ENCODE results near the gene TEX30.

The TEX30 gene

GRCh38 chr13:102779436-102780159 lies 6.0 kb upstream of the TEX30 start:
- no peak for DNase-seq (ENCODE audit: low read depth)

GRCh38 chr13:102777736-102778135 lies 4.2 kb upstream of the TEX30 start:
- DNase-seq (ENCODE audit: low read depth): no peak

DNA sequence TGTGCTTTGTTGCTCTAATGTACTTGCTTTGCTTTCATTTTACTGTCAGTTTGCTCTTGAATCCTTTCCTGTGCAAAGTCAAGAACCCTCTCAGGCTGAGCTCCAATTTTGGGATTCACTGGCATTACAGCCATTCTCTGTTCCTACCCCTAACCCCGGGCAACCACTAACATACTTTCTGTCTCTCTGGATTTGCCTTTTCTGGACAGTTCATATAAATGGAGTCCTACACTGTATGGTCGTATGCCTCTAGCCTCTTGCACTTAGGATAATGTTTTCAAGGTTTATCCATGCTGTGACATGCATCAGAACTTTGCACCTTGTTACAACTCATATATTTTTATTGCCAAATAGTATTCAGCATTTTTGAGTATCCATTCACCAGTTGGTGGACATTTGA lies 2.7 kb upstream of the TEX30 start:
- no peak for DNase-seq (ENCODE audit: low read depth)

- DNase-seq (ENCODE audit: low read depth): no peak
Measured at GRCh38 chr13:102774591-102775520, 1.3 kb upstream of the TEX30 start.

DNA sequence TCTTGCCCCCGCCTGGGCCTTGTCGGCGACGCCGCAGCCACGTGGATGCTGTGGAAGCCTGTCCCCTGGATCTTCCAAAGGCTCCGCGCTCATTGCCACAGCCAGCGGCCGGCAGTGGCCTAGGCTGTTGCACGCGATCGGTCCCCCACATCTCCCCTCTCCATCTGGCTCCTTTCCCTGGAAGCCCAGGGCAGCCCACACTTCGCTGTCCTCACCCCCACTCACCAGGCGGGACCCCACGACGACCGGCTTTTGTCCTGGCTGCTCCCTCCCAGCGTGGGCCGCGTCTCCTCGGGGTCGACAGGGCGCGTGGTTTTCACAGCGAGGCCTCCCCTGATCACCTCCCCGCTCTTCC lies 605 bp upstream of the TEX30 start:
- DNase-seq (ENCODE audit: low read depth): no peak

DNA sequence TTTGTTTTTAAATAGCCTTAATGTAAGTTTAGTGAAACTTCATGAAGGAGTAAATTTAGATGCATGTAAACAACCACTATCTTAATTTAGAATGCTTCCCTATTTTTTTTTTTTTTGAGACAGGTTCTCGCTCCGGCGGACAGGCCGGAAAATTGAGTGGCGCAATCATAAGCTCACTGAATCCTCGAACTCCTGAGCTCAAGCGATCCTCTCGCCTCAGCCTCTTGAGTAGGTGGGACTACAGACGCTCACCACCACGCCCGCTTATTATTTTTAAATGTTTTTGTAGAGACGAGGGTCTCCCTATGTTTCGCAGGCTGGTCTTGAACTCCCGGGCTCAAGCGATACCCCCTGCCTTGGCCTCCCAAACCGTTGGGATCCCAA lies 1.6 kb downstream of the TEX30 start:
- DNase-seq (ENCODE audit: low read depth): no peak

- no peak for DNase-seq (ENCODE audit: low read depth)
Measured at GRCh38 chr13:102771298-102772041, 2.1 kb downstream of the TEX30 start.

- DNase-seq (ENCODE audit: low read depth): no peak
Measured at GRCh38 chr13:102770435-102770834, 3.2 kb downstream of the TEX30 start.

DNA sequence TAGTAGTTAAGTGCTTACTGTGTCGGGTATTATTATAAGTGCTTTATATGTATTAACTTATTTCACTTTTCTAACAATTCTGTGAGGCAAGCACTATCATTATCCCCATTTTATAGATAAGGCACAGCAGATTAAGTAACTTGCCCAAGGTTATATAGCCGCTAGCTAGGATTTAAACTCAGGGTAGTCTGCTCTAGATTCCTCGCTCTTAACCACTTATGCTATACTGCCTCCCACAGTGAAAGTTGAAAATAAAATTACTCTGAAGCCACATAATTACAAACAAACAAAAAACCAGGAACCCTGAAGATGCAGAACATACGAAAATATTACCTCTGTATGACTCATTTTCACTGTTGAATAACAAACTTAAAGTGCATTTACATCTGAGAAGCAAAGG lies 3.9 kb downstream of the TEX30 start:
- no peak for DNase-seq (ENCODE audit: low read depth)

DNA sequence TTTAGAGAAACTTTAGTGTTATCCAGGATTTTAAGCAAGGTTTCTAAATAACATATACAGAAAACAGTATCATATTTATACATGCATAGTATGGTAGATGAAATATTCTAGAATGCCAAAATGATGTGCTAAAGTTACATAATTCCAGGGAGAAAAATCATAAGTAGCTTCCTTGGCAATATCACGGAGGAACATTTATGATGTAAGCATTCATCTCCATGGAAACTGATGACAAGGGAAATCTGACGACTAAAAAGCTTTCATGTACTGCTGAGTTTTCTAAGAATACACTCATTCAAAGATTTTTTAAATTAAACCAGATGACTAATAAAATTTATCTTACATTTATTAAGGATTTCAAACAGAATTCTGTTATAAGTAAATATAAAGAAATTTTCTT lies 4.7 kb downstream of the TEX30 start:
- DNase-seq (ENCODE audit: low read depth): no peak

DNA sequence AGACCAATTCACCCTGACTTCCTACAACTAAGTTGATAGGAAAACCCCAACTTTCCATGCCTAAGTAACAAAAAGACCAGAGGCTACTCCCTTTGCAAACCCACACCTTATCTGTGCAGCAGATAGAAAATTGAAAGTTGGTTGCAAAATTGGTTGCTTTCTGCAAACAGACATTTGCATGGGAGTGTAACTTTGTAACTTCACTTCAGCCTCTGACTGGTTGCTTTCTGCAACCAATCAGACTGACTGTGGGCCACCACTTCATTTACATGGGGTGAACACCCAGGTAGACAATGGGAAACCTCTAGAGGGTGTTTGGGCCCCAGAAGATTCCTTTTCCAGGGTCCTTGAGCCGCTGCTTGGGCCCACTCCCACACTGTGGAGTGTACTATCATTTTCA lies 9.8 kb downstream of the TEX30 start:
- DNase-seq (ENCODE audit: low read depth): no peak

DNA sequence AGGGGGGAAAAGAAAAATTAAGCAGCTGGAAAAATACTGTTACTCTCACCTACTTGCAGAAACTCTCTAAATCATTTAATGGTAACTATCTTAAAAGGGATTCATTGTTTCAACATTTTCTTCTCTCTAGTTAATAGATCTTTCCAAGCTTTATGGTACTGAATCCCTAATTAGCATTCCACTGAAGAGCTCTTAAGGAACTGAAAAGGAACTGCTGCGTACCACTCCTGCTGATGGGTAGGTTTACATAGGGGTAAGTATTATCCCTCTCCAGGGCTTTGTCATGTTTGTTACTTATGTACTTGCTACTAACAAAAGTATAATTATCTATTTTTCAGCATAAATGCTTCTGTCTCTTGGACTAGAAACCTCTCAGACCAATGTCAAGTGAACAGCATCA lies 12.5 kb downstream of the TEX30 start:
- no peak for DNase-seq (ENCODE audit: low read depth)

- DNase-seq (ENCODE audit: low read depth): no peak
Measured at GRCh38 chr13:102758842-102759241, 14.7 kb downstream of the TEX30 start.

DNA sequence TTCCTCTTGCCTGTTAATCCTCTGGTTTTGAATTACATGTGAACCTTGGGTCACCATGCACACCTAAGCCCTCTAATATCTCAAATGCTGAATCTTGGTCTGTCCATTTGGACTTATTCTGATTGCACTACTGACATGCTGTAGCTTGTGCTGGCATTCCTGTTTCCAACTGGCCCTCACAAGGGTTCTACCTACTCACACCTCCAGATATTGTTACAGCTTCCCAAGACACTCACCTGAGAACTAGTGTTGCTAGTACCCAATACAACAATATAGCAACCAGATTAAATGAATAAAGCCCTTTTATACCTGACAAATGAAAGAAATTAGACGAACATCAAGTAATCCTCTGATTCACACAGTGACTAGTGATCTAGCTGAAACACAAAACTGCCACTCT lies 16.6 kb downstream of the TEX30 start:
- DNase-seq (ENCODE audit: low read depth): no peak

DNA sequence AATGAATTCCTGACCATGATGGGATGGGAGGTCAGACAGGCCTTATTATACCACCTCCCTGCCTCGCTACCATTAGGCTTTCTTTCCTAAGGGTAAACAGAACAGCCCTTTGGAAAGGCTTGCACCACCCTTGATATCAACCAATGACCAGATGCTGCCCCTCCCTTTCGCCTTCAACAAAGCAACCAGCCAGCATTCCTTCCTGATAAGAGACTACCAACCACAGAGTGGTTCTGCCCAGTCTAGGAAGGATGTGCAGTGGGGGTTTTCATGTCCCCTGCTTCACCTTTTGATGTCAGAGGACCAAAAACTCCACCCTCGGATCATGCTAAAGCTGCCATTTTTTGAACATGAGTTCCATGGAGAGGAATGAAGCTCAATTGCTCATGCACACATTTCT lies 21.7 kb downstream of the TEX30 start:
- DNase-seq (ENCODE audit: low read depth): no peak

DNA sequence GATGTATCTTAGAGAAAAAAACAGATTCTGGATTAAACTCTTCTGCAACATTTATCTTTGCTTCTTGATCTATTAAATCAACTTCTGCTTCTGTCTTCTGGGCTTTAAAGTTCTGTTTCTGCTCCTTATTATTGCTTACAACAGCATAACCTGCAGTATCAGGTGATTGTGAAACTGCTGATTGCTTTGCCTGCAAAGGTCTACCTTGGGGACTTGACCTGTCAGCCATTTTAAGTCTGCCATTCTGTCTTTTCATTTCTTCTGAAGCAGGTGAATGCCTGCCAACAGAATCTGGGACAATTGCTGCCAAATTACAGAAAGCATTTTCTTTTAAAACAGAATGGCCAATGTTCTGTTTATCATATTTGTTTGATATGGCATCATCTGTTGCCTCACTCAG lies 31.1 kb downstream of the TEX30 start:
- no peak for DNase-seq (ENCODE audit: low read depth)

- DNase-seq (ENCODE audit: low read depth): no peak
Measured at GRCh38 chr13:102742101-102742500, 31.5 kb downstream of the TEX30 start.

DNA sequence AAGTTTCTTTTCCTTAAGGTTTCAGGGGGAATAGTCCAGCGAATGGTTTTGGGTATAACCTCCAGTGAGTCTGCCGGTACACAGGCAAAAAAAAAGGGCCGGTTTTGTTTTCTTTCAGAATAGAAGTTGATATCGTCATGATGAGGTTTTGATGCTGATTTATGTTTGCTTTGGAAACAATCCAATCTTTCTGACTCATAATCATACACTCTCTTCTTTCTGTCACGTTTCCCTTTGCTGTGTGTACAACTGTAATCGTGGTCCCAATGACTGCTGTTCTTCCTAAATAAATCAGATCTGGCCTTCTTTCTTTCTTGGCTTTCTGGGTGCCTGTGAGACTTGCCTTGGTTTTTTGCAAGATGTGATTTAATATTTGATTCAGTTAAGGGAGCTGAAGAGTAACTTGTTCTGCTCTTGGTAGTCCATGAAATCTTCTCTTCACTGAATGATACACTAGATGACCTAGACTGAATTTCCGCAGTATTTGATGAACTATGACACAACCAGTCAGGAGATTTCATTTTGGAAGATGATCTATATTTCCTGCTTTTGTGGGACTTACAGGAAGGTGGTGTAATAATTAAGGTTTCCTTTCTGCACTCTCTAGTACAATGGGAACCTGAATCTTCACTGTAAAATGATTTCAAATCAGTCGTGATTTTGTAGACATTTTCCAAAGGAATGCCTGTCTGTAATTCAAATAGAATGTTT lies 43.9 kb downstream of the TEX30 start:
- no peak for DNase-seq (ENCODE audit: low read depth)

- DNase-seq (ENCODE audit: low read depth): no peak
Measured at GRCh38 chr13:102726430-102726829, 47.2 kb downstream of the TEX30 start.

DNA sequence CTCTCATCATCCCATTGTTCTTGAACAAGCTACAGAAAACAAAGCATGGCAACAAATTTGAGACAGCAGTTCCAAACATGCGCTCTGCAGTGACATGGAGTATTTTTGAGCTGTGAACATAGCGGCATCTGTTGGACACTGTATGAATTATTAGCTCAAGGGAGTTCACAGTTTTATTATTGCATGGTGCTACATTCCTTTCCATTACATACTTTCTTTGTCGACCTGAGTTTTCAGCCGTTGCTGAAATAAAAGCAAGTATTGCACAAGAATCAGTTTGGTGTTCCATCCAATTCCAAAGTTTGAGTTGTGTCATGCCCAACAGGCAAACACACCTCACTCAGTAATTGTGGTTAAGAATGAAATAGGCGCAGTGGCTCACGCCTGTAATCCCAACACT lies 48.7 kb downstream of the TEX30 start:
- no peak for DNase-seq (ENCODE audit: low read depth)

DNA sequence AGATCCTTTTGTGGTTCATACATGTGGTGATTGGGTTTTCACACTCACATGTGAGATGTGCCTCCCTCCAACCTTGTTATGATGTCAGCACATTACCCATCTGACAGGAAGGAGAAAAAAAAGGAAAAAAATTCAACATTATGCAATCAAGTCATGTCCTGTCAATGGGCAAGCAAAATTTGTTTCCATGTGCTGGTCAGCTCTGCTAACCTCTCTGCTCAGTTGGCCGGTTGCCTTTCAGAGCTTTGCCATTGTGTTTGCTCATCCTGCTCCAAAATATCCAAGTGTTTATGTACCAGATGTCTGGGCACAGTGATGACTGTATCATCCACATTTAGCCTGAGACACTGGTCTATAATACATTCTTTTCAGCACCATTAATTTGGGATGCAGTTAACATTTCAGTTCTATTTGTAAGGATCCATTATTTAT lies 51.8 kb downstream of the TEX30 start:
- DNase-seq (ENCODE audit: low read depth): no peak

- DNase-seq (ENCODE audit: low read depth): no peak
Measured at GRCh38 chr13:102718746-102719145, 54.8 kb downstream of the TEX30 start.
